Fibroblast of upper back skin (primary cell): ENCODE measurements around the gene BNC2.

Experiments
- DNase-seq: peaks from one replicate; pipeline ENCODE4 v3.0.0-alpha.2; 2013

Gene BNC2

GRCh38 chr9:16668734-16669295 is 201.7 kb downstream of the BNC2 start:
- DNase-seq: peak; percentile 82

GRCh38 chr9:16664211-16664610 is 206.3 kb downstream of the BNC2 start:
- DNase-seq: peak; percentile 37

- no peak for DNase-seq
Measured at GRCh38 chr9:16661816-16662215, 208.7 kb downstream of the BNC2 start.

GRCh38 chr9:16659096-16659495 is 211.4 kb downstream of the BNC2 start:
- no peak for DNase-seq

GRCh38 chr9:16656432-16657169 is 213.9 kb downstream of the BNC2 start:
- DNase-seq: no peak

GRCh38 chr9:16654596-16655126 is 215.8 kb downstream of the BNC2 start:
- no peak for DNase-seq

GRCh38 chr9:16653491-16654399 is 216.7 kb downstream of the BNC2 start:
- DNase-seq: no peak

GRCh38 chr9:16652582-16652981 is 217.9 kb downstream of the BNC2 start:
- DNase-seq: peak; percentile 33

GRCh38 chr9:16651446-16651964 is 219.0 kb downstream of the BNC2 start:
- DNase-seq: no peak

- no peak for DNase-seq
Measured at GRCh38 chr9:16645970-16646369, 224.5 kb downstream of the BNC2 start.

- no peak for DNase-seq
Measured at GRCh38 chr9:16642421-16643109, 227.9 kb downstream of the BNC2 start.

GRCh38 chr9:16640649-16641048 is 229.8 kb downstream of the BNC2 start:
- no peak for DNase-seq

GRCh38 chr9:16639644-16640043 is 230.8 kb downstream of the BNC2 start:
- no peak for DNase-seq

- peak; percentile 38 for DNase-seq
Measured at GRCh38 chr9:16637911-16638310, 232.6 kb downstream of the BNC2 start.

- DNase-seq: no peak
Measured at GRCh38 chr9:16637218-16637617, 233.3 kb downstream of the BNC2 start.

GRCh38 chr9:16633794-16634193 is 236.7 kb downstream of the BNC2 start:
- DNase-seq: no peak

GRCh38 chr9:16628413-16628812 is 242.1 kb downstream of the BNC2 start:
- peak; percentile 69 for DNase-seq

GRCh38 chr9:16627967-16628366 is 242.5 kb downstream of the BNC2 start:
- peak; percentile 98 for DNase-seq

- DNase-seq: no peak
Measured at GRCh38 chr9:16627521-16627920, 242.9 kb downstream of the BNC2 start.

GRCh38 chr9:16626577-16627130 is 243.8 kb downstream of the BNC2 start:
- DNase-seq: peak; percentile 86

- peak; percentile 73 for DNase-seq
Measured at GRCh38 chr9:16625811-16626210, 244.7 kb downstream of the BNC2 start.

- peak; percentile 25 for DNase-seq
Measured at GRCh38 chr9:16625161-16625631, 245.3 kb downstream of the BNC2 start.
